ENCODE data around the gene SETD2. TPM values are rescaled to one million over a fixed set of nuclear protein-coding genes. Genes with fewer than 3 reads are reported as not detected.
"Not testable (repeated sequence)": the region's sequence is repeated elsewhere in the genome, so short reads cannot be mapped to it uniquely, and the experiment has no call there.

The SETD2 gene
- total RNA-seq, 1 experiment from 2014 or later = 60.8 TPM

DNA sequence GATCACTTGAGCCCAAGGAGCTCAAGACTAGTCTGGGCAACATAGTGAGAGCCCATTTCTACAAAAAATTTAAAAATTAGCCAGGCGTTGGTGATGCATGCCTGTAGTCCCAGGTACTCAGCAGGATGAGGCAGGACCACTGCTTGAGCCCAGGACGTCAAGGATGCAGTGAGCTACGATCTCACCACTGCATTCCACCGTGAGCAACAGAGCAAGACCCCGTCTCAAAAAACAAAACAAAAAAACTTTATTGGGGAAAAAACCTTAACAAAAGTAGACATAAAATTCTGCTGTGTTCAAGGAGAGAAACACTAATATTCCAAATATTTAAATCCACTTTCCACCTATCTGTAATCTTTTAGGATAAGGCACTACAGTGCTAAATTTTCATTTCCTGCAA lies 20.8 kb downstream of the SETD2 start:
- no peak overlapping the region for H3K56ac ChIP-seq (ENCODE audit: insufficient read length, low read depth, low read length)
- H3K23ac ChIP-seq (ENCODE audit: insufficient read length, low read depth, low read length) = no peak overlapping the region
- H3K9me3 Mint-ChIP-seq = no peaks in the 10 kb centered on the region
- no peak overlapping the region for H2BK120ac ChIP-seq (ENCODE audit: low read depth, low read length, poor library complexity, severe bottlenecking)
- no peak overlapping the region for H4K8ac ChIP-seq (replicated peaks; ENCODE audit: insufficient read length, low read depth, low read length)
- H4K91ac ChIP-seq (ENCODE audit: insufficient read length, low read depth, low read length) = no peak overlapping the region
- H3T11ph ChIP-seq (ENCODE audit: low read length) = no peak overlapping the region
- no peaks in the 10 kb centered on the region for H3K27me3 Mint-ChIP-seq (ENCODE audit: low read depth)
- WGBS (ENCODE audit: extremely low coverage, insufficient read length, low lambda C conversion rate) = no CpG with 5 or more reads among the region's 5 CpGs
- H4K20me1 ChIP-seq (ENCODE audit: control insufficient read depth, insufficient read depth, insufficient read length) = no peaks in the 10 kb centered on the region
- H3K79me1 ChIP-seq (ENCODE audit: insufficient read depth, low read depth, low read length, poor library complexity, severe bottlenecking) = peaks cover 8% of the 10 kb centered on the region
- H3K18ac ChIP-seq (ENCODE audit: insufficient read length, low read depth, low read length) = no peak overlapping the region
- no peak overlapping the region for H3K4me3 Mint-ChIP-seq
- no peak overlapping the region for H2AK5ac ChIP-seq (ENCODE audit: insufficient read length, low read length)
- no peak overlapping the region for H2BK12ac ChIP-seq (ENCODE audit: insufficient read length, low read depth, low read length)
- H2BK20ac ChIP-seq (ENCODE audit: low read depth, low read length, poor library complexity, severe bottlenecking) = no peak overlapping the region
- no peak overlapping the region for H2BK5ac ChIP-seq (ENCODE audit: insufficient read length, low read length)
- H3K4me1 Mint-ChIP-seq = peaks cover 6 to 9% of the 10 kb centered on the region in 2 experiments
- H3K79me2 ChIP-seq (ENCODE audit: insufficient read depth, low read length) = peaks cover 25% of the 10 kb centered on the region; the same call in 1 of the 2 replicates
- no peak overlapping the region for H3K14ac ChIP-seq (ENCODE audit: insufficient read depth, low read length)
- H3K4ac ChIP-seq (ENCODE audit: low read depth, low read length) = no peak overlapping the region
- no peak overlapping the region for H3K27ac Mint-ChIP-seq
- H2AFZ ChIP-seq (ENCODE audit: low read length) = no peak overlapping the region
- H3K4me1 ChIP-seq (ENCODE audit: insufficient read depth, low read length) = no peaks in the 10 kb centered on the region
- no peak overlapping the region for H4K5ac ChIP-seq (ENCODE audit: insufficient read length, low read depth, low read length)
- H3K23me2 ChIP-seq (ENCODE audit: insufficient read length, low read depth, low read length, poor library complexity, severe bottlenecking) = no peaks in the 10 kb centered on the region
- DNase-seq = no peak
- no peak for TF ChIP-seq CTCF (conservative IDR thresholded peaks at IDR 0.05)
- no peaks in the 10 kb centered on the region for H3K27me3 ChIP-seq (ENCODE audit: insufficient read depth, low read length)
- no peak overlapping the region for H3K4me2 ChIP-seq (ENCODE audit: insufficient read depth, insufficient read length, low read length)
- H2BK15ac ChIP-seq (ENCODE audit: low read depth, low read length) = no peak overlapping the region
- no peaks in the 10 kb centered on the region for H3K9me3 ChIP-seq (ENCODE audit: control insufficient read depth, low read depth, low read length)
- H3K27ac ChIP-seq (ENCODE audit: insufficient read length, low read depth, low read length) = no peak overlapping the region
- peaks cover 0 to 2% (median 0%) of the 10 kb centered on the region in 3 experiments; a peak in 3 of 7 replicates for H3K36me3 Mint-ChIP-seq (ENCODE audit: insufficient read depth in 1 of 3, low read depth in 3 of 3)
- H3K9ac ChIP-seq (ENCODE audit: extremely low read depth, insufficient read length, low read length) = no peak overlapping the region

DNA sequence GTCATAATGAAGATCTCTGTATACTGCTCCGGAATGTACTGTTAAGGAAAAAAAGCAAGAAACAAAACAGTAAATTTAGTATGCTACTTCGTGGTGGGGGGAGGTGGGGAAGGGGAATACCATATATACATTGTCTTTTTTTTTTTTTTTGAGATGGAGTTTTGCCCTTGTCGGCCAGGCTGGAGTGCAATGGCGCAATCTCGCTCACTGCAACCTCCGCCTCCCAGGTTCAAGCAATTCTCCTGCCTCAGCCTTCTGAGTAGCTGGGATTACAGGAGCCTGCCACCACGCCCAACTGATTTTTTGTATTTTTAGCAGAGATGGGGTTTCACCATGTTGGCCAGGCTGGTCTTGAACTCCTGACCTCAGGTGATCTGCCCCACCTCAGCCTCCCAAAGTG lies 21.4 kb downstream of the SETD2 start:
- not testable (repeated sequence) for H3T11ph ChIP-seq (ENCODE audit: low read length); H2AK5ac ChIP-seq (ENCODE audit: insufficient read length, low read length); H2AFZ ChIP-seq (ENCODE audit: low read length); H3K27me3 Mint-ChIP-seq (ENCODE audit: low read depth); H3K79me1 ChIP-seq (ENCODE audit: insufficient read depth, low read depth, low read length, poor library complexity, severe bottlenecking); H3K27ac ChIP-seq (ENCODE audit: insufficient read length, low read depth, low read length); H4K5ac ChIP-seq (ENCODE audit: insufficient read length, low read depth, low read length); H3K56ac ChIP-seq (ENCODE audit: insufficient read length, low read depth, low read length); H2BK5ac ChIP-seq (ENCODE audit: insufficient read length, low read length); H3K36me3 Mint-ChIP-seq (ENCODE audit: insufficient read depth in 1 of 3, low read depth in 3 of 3); H2BK12ac ChIP-seq (ENCODE audit: insufficient read length, low read depth, low read length); H4K8ac ChIP-seq (replicated peaks; ENCODE audit: insufficient read length, low read depth, low read length); H3K9ac ChIP-seq (ENCODE audit: extremely low read depth, insufficient read length, low read length); H3K14ac ChIP-seq (ENCODE audit: insufficient read depth, low read length); H3K27ac Mint-ChIP-seq; H3K9me3 Mint-ChIP-seq; H2BK20ac ChIP-seq (ENCODE audit: low read depth, low read length, poor library complexity, severe bottlenecking); H2BK120ac ChIP-seq (ENCODE audit: low read depth, low read length, poor library complexity, severe bottlenecking); H3K4me3 Mint-ChIP-seq; H3K4me1 Mint-ChIP-seq; H4K20me1 ChIP-seq (ENCODE audit: control insufficient read depth, insufficient read depth, insufficient read length); H3K4me1 ChIP-seq (ENCODE audit: insufficient read depth, low read length); H3K27me3 ChIP-seq (ENCODE audit: insufficient read depth, low read length); H3K4me2 ChIP-seq (ENCODE audit: insufficient read depth, insufficient read length, low read length); DNase-seq; H3K9me3 ChIP-seq (ENCODE audit: control insufficient read depth, low read depth, low read length); H4K91ac ChIP-seq (ENCODE audit: insufficient read length, low read depth, low read length); H3K23me2 ChIP-seq (ENCODE audit: insufficient read length, low read depth, low read length, poor library complexity, severe bottlenecking); H3K23ac ChIP-seq (ENCODE audit: insufficient read length, low read depth, low read length); H2BK15ac ChIP-seq (ENCODE audit: low read depth, low read length); H3K18ac ChIP-seq (ENCODE audit: insufficient read length, low read depth, low read length); H3K4ac ChIP-seq (ENCODE audit: low read depth, low read length)
- peaks cover 25% of the 10 kb centered on the region; the same call in 1 of the 2 replicates for H3K79me2 ChIP-seq (ENCODE audit: insufficient read depth, low read length)
- WGBS (ENCODE audit: extremely low coverage, insufficient read length, low lambda C conversion rate) = no CpG with 5 or more reads among the region's 7 CpGs

Measured in H9 (cell line).